ENCODE measurements around the gene DNAH17.
A peak's percentile ranks its signal among the peaks of the same experiment; 100 is the strongest.

DNAH17 gene

DNA sequence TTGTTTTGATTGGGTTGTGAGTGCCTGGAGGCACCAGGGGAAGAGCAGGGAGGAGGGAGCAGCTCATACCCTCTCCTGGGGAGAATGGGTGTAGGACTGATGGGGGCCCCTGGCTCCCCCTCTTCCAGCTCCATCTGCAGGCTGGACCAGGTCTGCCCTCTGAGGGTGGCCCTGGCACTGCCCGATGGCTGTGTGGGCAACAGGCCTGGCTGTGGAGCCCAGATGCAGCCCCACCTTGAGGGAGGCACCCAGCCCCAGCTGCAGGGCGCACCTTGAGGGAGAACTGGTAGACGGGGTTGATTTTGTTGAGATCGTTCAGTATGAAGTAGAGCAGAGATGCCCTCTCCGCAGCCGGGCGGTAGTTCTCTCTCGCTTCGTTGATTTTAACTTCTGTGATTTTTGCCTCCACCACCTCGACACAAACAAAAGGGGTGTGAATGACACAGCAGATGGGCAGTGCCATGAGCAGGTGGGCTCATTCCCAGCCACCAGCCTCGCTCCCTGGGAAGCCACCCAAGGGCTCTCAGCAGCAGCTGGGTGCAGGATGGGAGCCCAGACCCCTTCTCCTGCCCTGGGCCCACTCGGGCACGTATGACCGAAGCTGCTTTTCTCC, 127.1 kb downstream of the DNAH17 start:
- DNase-seq, result no peak

GRCh38 chr17:78448356-78448993, 128.7 kb downstream of the DNAH17 start:
- no peak for DNase-seq

- no peak for DNase-seq
Measured at GRCh38 chr17:78446833-78447232, 130.4 kb downstream of the DNAH17 start.

- no peak for DNase-seq
Measured at GRCh38 chr17:78444392-78444791, 132.8 kb downstream of the DNAH17 start.

DNA sequence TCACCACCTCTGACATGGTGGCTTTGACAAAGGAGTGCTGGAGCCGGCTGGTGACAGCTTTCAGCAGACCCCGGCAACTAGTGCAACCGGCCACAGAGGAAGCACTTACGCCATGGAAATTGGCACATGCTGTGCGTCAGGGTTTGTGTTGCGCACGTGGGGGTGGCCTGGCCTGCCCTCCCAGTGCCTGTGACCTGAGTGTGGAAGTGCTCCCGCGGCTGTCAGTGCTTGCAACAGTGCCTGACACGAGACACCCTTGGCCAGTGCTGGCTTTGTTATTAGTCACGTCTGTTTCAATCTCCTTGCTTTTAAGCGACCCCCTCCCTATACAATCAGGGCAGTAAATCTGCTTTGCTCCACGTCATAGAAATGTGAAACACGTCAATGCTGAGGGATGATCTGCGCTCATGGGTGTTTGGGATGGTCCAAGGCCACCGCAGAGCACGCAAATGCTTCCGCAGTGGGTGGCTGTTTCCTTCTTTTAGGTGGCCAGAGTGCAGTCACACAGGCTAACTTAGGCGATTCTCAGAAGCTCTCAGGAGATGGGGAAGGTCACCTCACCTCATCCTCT, 134.5 kb downstream of the DNAH17 start:
- peak; percentile 93 to 98 for DNase-seq

DNA sequence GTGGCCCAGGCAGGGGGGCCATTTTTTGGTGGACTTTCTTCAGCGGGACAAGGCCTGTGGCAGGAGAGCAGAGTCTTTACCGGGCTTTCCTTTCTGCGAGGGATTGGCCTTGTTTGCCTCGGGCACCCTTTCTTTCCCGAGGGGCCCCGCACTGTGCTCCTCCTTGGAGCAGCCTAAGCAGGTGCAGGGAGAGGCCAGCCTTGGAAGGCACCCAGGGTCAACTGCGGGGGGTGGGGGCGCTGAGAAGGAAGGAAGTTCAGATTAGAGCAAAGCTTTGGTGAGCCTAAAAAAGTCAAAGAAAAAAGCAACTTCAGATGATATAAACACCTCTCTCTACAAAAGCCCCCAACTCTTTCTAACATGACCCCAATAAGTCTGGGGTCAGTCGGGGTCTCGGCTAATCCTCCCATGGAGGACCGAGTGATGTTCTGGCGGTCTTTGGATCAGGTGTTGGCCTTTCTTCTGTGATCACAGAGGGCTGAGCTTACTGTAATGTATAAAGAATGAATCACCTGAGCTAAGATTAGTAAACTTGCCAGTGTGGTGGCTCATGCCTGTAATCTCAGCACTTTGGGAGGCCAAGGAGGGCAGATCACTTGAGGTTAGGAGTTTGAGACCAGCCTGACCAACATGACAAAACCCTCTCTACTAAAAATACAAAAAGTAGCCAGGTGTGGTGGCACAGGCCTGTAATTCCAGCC, 135.8 kb downstream of the DNAH17 start:
- no peak for DNase-seq

DNA sequence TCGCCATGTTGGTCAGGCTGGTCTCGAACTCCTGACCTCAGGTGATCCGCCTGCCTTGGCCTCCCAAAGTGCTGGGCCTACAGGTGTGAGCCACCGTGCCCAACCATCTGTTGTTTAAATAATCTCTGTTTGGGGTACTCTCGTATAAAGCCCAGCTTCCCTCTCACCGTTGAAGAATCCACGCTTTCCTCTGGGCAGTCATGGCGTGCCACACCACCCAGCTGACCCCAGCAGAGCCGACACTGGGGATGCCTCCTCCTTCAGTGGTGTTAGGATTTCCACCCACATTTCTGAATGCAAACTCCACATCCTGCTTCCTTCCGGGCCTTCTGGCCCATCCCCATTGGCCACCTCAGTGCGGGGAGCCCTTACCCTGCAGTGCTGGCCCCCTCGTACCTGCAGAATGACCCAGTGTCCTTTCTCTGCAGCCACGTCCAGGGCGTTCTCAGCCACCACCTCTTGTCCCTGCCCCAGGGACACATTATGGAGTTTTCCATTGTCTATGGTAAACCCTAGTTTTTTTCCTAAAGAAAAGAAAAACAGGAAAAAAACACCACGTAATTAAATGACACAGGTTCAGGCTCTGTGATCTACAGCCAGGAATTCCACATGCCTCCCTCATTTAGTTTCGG, 138.4 kb downstream of the DNAH17 start:
- no peak for DNase-seq

GRCh38 chr17:78438271-78438691, 138.9 kb downstream of the DNAH17 start:
- no peak for DNase-seq

DNA sequence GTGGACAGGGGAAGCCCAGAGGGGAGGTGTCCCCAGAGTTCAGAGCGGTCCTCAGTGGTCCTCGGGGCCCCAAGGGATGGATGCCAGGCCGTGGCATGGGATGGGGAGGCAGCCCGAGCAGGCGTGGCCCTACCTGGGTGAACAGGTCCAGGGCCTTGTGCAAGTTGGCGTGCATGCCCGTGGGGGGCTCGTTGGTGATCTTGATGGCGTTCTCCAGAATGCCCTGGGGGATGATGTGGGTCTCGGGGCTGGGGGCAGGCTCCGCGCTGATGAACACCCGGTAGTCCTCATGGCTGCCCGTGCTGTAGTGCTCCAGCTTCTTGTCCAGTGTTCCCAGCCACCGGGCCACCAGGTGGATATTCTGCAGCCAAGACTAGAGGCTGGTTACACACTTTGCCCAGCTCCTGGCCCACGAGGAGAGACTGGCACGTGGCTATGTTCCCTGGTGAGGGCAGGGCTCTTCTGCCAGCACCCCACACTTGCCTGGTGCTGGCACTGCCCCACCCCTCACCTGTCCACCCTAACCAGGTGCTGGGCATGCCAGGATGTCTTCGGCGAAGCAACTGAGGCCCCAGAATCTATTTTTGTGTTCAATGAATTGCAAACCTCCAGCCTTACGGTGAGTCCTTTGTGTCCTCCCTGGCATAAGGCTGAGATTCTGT, 139.6 kb downstream of the DNAH17 start:
- no peak for DNase-seq

- no peak for DNase-seq
Measured at GRCh38 chr17:78435330-78436005, 141.7 kb downstream of the DNAH17 start.

DNA sequence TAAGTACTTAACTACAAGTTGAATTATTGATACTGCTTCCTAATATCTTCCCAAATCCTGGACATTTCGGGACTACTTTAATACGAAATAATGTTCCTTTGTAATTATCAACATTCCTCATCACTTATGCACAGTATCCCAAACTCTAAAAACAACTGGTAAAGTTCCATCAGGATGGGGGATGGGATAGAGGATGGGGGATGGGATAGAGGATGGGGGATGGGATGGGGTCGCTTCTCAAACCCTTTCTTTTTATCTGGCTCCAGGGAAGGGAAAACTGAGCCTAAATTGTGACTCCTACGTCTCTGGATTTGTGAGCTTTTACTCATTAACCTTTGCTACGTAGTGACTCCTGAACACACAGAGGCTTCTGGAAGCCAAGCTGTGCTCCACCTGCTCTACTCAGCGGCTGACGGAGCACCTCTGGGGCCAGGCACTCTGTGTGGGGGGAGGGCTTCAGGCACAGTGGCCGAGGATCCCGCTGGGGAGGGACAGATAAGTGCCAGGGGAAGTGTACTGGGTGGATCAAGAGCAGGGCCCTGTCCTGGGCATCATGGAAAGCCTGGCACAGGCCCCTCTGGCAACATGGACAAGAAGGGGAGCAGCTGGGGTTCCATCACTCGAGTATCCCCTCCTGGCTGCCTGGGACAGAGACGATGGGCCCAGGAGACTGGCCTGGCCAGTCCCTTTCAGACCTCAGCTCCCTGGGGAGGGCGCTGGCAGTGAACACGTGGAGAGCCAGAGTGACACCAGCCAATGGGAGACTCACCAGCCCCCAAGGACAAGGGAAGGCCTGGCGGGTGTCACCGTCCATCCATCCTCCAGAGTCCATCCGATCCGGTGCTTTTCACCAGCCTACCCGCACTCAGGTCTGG, 142.5 kb downstream of the DNAH17 start:
- DNase-seq, result no peak

DNA sequence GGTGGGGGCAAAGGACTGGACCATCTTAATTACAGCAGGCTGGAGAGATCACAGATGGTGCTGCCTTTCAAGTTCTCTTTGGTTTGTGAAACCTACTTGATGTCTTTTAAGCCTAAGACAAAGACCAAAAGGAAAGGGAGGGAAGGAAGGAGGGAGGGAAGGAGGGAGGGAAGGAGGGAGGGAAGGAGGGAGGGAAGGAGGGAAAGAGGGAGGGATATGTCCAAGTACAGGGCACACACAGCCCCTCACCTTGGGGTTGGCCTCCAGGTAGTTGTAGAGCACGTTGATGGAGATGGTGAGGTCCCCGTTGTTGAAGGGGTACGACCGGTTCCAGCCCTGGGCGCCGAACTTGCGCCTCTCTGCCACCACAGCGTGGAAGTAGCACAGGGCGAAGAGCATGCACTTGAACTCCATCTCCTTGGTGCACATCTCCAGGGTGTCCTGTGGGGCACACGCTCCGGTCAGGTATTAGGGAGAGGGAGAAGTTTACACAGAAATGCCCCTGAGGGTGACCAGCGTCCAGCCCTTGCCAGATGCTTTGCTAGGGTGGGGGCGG, 143.3 kb downstream of the DNAH17 start:
- no peak for DNase-seq

DNA sequence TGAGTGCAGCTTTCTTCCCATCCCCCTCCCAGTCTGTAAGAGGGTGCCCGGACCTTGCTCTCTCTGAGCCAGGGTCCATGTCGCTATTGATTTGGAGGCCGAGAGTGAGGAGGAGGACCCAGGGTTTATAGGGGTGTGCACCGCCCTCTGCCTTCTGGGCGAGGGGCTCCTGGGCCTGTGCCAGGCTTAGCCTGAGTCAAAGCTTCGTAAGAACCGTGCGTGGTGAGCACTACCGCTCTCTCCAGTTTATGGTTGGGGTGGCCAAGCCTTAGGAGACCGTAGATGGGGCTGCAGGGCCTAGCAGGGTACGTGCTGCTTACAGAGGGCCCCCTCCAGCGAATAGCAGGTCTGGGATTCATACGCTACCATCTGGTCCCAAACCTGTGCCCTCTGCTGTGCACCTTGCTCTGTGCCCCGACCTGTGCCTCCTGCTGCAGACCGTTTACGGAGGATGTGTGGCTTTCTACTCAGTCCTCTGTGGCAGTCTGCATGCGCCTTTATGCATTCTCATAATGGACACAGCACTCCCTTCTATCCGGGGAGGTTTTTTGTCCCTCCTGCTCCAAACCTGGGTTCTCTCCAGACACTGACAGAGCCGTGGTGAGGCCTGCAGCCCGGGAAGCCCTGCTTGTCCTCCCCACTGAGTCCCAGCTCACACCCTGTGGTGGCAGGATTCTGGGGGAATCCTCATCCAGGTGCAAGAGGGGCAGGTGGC, 144.0 kb downstream of the DNAH17 start:
- DNase-seq, result no peak

GRCh38 chr17:78432226-78433012, 144.8 kb downstream of the DNAH17 start:
- no peak for DNase-seq

DNA sequence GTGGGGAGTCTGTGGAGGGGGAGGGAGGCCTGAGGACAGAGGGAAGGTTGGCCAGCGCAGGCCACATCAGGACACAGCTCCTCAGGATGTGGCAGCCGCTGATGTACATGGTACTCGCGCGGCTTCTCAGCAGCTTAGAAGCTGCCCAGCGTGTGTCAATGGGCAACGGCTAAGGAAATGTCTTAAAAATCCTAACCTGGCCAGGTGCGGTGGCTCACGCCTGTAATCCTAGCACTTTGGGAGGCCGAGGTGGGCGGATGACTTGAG, 145.6 kb downstream of the DNAH17 start:
- DNase-seq, result no peak

DNA sequence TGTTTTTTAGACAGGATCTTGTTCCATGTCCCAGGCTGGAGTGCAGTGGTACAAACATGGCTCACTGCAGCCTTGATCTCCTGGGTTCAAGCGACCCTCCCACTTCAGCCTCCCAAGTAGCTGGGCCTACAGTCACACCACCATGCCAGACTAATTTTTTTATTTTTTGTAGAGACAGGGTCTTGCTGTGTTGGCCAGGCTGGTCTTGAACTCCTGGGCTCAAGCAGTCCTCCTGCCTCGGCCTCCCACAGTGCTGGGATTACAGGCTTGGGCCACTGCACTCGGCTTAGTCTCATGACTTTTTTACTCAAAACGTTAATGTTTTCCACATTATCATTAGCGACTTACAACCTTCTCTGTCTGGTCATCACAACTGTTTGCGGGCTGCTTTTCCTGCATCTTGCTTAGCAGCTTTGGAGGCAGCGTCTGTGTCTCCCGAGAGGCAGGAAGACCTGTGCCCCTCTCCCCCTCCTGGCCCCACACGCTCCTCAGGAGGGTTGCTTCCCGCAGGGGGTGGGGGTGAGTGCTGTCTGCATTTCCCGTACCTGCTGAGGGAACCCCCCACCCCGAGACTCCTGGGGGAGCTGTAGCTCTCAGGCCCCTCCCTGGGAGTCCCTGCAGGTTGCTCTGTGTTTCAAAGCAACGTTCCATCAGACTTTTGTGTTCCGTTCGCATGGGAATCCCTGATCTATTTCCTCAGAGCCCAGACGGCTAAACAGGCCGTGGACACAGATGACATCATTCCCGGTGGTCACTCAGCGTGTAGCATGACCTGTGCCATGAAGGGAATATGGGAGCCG, 146.1 kb downstream of the DNAH17 start:
- no peak for DNase-seq

DNA sequence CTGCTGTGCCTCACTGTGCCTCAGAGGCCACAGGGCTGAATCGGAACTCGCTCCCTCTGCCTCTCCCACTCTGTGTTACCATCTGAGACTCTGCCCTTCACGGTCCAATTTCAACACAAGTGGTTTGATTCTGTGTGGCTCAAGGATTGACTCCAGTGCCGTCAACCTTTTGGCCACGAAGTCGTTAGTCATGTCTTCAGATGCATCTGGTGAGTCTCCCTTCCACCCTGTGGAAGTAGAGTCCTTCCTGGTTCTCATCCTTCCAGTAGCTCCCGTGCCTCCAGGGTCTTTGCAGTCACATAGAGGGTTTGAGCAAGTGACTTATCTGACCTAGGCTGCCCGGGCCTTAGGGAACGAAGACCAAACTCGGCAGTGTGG, 147.6 kb downstream of the DNAH17 start:
- no peak for DNase-seq

GRCh38 chr17:78428836-78429617, 148.2 kb downstream of the DNAH17 start:
- no peak for DNase-seq
